Dendritic cell treated with granulocyte-macrophage colony-stimulating factor and Interleukin-4, amounts not matched to agents 40 ng/mL and 50 ng/mL, for 4 days (primary cell): ENCODE measurements around the gene TRPM5.

ENCODE experiments used
- H3K27ac Mint-ChIP-seq: one replicate; pipeline ENCODE4 v1.8.0; 2022; ENCODE audit warnings: mild to moderate bottlenecking, mixed read lengths
- H3K27me3 Mint-ChIP-seq: one replicate; pipeline ENCODE4 v1.8.0; 2022; ENCODE audit warnings: mild to moderate bottlenecking, mixed read lengths
- H3K36me3 Mint-ChIP-seq: one replicate; pipeline ENCODE4 v1.8.0; 2022; ENCODE audit warnings: low read depth, mixed read lengths
- H3K4me1 Mint-ChIP-seq: one replicate; pipeline ENCODE4 v1.8.0; 2022; ENCODE audit warnings: low read depth, mixed read lengths
- H3K4me3 Mint-ChIP-seq: one replicate; pipeline ENCODE4 v1.8.0; 2022; ENCODE audit warnings: mild to moderate bottlenecking, moderate library complexity, mixed read lengths
- H3K9me3 Mint-ChIP-seq: one replicate; pipeline ENCODE4 v1.8.0; 2022; ENCODE audit warnings: mixed read lengths
- intact Hi-C: fragments of 100-400 bp; cut with micrococcal nuclease; formaldehyde crosslinking; loops from one replicate; pipeline ENCODE4 v1.15.0; 2022

The TRPM5 gene

DNA sequence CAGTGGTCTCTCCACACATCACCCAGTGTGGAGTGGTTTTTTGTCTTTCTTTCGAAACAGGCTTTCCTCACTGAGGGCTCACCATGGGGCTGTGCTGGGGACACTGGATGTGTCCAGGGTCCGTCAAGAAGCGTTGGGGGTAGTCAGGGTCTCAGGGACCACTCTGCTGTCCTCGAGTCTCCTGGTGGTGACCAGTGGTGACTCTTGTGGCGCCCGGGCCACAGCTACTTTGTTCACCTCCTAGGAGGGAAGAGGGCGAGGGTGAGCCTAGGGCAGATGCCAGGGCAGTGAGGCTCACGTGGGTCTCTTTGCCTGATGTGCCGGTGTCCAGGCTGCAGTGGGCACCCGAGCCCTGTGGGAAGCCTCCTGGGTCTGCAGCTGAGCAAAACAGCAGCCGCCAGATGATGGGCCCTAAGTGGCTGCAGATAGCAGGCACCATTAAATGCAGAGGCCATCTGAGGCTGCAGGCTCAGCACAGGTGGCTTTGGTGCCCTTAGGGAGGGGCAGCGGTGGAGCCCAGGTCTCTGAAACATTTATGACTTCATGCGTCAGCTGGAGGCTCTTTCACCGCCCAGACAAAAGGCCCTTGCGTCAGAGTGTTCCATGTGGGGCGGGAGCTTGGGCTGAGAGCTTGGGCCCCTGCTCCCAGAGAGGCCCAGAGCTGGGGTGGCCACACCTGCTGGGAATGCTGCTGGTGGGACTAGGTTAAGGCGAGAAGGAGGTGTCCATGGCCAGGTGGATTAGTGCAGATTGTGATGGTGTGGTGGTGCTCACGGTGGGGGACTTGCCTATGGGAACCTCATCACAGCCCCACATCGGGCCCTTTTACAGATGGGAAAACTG, 30.0 kb upstream of the TRPM5 start:
- Mint-ChIP-seq H3K27me3 (no peaks in the 10 kb centered on the region), H3K4me3 (no peak overlapping the region), H3K36me3 (peaks cover 64% of the 10 kb centered on the region), H3K4me1 (peaks cover 68% of the 10 kb centered on the region), H3K9me3 (peaks cover 17% of the 10 kb centered on the region), H3K27ac (no peak overlapping the region)
- intact Hi-C loops, result no loop called here

DNA sequence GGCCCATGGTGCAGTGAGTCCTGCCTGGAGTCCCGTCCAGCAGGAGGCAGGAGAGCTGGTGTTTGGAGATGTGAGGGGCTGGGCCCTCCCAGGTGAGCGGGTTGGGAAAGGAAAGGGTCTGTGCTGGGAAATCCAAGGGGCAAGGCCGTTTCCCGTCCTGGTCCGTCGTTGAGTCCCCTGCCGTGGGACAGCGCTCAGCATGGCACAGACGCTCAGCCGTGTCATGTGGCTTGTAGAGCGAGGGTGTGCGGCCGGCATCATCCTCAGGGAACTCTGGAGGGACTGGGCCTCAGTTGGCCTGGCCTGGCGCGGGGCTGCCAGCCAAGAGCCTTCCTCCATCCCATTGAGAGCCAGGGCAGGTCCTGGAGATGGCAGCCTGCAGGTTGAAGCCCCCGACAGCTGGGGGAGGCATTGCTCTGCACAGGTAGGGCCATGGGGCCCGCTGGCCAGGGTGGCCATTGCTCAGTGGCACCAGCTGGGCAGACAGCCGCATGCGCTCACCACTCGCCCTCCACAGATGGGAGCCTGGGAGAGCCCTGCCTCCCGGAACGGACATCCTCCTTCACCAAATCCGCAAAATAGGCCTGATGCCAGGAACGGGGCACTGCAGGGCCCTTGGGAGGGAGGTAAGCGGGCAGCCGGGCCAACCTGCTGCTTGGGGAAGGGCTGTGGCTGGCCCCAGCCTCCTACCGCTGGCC, 29.2 kb upstream of the TRPM5 start:
- Mint-ChIP-seq H3K4me1 (peaks cover 72% of the 10 kb centered on the region), H3K9me3 (peaks cover 9% of the 10 kb centered on the region), H3K27me3 (no peaks in the 10 kb centered on the region), H3K36me3 (peaks cover 56% of the 10 kb centered on the region), H3K27ac (no peak overlapping the region), H3K4me3 (no peak overlapping the region)
- intact Hi-C loops, result no loop called here

DNA sequence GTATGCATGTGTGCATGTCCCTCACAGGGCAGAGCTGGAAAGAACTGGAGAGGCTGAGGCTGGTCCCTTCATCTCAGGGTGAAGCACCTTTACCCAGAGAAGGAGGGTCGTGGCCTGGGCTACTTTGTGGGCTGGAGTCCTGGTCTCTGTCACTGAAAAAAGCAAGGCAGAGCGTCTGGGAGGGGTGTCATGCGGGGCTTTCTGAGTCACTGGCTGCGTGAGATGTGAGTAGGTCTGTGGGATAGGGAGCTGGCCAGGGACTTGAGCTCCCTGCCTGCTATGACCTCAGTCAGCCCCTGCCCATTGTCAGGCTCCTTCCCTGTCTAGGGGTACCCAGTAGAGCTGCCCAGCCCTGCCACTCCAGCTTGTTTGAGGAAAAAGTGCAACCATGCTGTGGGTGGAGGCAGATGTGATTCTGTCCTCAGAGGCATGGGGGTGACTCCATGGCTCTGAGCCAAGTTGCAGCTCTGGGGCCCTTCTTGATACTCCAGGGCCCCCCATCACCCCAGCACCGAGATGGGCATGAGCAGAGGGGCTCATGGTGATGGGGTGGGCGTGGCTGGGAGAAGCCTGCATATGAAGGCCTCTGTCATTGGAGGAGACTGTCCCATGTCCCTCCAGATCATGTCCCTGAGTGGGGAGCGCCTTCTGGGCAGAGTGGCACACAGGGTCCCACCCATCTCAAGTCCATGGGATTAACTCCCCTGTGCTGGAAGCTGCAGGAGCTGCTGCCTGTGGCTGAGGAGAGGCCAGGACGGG, 28.3 kb upstream of the TRPM5 start:
- intact Hi-C loops, result no loop called here
- Mint-ChIP-seq H3K27me3 (no peaks in the 10 kb centered on the region), H3K27ac (no peak overlapping the region), H3K36me3 (peaks cover 47% of the 10 kb centered on the region), H3K4me1 (peaks cover 75% of the 10 kb centered on the region), H3K4me3 (no peak overlapping the region), H3K9me3 (peaks cover under 1% of the 10 kb centered on the region)

DNA sequence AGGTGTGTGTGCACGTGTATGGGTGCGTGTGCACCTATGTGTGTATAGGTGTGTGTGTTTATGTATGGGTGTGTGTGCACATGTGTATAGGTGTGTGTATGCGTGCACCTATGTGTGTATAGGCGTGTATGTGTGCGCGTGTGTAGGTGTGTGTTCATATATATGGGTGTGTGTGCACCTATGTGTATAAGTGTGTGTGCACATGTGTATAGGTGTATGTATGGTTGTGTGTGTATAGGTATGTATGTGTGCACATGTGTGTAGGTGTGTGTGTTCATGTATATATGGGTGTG, 27.4 kb upstream of the TRPM5 start:
- Mint-ChIP-seq H3K4me3 (no peak overlapping the region), H3K9me3 (no peaks in the 10 kb centered on the region), H3K36me3 (peaks cover 38% of the 10 kb centered on the region), H3K27ac (no peak overlapping the region), H3K4me1 (peaks cover 78% of the 10 kb centered on the region), H3K27me3 (no peaks in the 10 kb centered on the region)
- intact Hi-C loops, result no loop called here

DNA sequence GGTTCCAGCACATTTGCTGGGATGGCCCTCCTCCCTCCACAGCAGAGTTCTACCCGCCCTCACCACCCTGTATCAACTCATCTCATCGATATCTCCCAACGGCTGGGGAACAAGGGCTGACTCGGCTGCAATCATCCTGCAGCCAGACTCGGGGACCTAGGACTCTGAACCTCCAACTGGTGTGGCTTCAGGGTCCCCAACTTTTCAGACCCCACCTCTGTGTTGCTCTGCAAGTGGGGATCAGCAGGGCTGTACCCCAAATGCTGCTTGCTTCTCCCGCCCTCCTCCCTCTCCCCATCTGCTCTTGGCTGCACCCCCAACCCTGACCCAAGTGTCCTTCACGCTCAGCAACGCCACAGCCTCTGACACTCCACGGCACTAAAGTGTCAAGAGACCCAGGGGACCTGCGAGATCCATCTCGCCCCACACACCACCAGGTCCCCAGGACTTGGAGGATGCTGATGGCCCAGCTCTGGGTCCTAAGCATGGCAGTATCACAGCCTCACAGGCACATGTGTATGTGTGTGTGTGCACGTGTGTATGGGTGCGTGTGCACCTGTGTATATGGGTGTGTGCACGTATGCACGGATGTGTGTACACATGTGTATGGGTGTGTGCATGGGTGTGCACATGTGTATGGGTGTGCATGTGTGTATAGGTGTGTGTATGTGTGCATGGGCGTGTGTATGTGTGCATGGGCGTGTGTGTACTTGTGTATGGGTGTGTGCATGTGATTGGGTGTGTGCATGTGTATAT, 26.9 kb upstream of the TRPM5 start:
- no peaks in the 10 kb centered on the region for H3K27me3 Mint-ChIP-seq
- H3K27ac Mint-ChIP-seq, result no peak overlapping the region
- no peak overlapping the region for H3K4me3 Mint-ChIP-seq
- peaks cover 37% of the 10 kb centered on the region for H3K36me3 Mint-ChIP-seq
- H3K9me3 Mint-ChIP-seq, result no peaks in the 10 kb centered on the region
- intact Hi-C loops, result no loop called here
- H3K4me1 Mint-ChIP-seq, result peaks cover 83% of the 10 kb centered on the region

DNA sequence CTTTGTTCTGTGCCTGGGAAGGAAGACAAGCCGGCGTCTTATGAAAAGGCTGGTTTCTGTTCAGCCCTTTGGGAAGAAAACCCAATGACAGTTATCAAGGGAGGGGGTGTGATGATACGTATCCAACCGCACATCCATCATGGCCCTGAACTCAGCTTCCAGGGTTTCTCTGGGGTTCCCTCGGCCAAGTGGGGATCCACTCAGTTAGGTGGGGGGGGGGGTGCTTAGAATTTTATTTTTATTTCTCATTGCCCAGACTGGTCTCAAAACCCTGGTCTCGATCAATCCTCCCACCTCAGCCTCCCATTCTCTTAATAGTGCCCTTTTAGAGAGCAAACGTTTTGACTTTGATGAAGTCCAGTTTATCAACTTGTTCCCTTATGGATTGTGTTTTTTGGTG, 26.2 kb upstream of the TRPM5 start:
- intact Hi-C loops, result no loop called here
- H3K27ac Mint-ChIP-seq, result no peak overlapping the region
- H3K9me3 Mint-ChIP-seq, result no peaks in the 10 kb centered on the region
- H3K36me3 Mint-ChIP-seq, result peaks cover 41% of the 10 kb centered on the region
- no peak overlapping the region for H3K4me3 Mint-ChIP-seq
- peaks cover 86% of the 10 kb centered on the region for H3K4me1 Mint-ChIP-seq
- H3K27me3 Mint-ChIP-seq, result no peaks in the 10 kb centered on the region

DNA sequence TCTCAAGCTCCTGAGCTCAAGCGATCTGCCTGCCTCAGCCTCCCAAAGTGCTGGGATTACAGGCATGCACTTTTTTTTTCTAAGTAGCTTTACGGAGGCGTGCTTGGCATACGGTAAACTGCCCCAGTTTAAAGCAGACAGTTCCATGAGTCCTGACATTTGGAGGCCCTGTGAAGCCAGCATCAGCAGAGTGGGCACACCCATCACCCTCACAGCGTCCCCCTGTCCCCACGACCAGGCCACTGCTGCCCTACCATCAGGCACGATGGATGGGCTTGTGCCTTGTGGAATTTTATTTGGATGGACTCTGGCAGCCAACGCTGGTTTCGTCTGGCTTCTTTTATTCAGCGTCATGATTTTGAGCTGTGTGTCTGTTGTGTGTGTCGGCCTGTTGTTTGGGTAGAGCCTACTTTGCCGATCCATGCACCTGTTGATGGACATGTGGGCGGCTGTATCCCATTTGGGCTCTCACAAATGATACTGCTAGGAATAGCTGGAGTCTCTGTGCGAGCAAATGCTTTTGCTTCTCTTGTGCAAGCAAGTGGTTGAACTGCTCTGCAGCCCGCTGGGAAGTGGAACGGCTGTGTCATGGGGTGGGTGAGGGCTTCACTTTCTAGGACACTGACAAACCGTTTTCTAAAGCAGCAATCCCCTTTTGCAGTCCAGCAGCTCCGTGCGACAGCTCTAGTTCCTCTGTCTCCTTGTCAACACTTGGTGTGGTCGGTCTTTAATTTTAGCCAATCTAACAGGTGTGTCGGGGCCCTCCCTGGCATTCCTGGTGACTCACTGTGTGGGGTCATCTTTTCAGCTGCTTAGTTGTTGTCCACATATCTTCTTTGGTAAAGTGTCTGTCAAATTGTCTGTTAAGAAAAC, 24.3 kb upstream of the TRPM5 start:
- no peak overlapping the region for H3K27ac Mint-ChIP-seq
- peaks cover 88% of the 10 kb centered on the region for H3K4me1 Mint-ChIP-seq
- H3K36me3 Mint-ChIP-seq, result peaks cover 32% of the 10 kb centered on the region
- intact Hi-C loops, result no loop called here
- no peaks in the 10 kb centered on the region for H3K9me3 Mint-ChIP-seq
- peaks cover 1% of the 10 kb centered on the region for H3K27me3 Mint-ChIP-seq
- H3K4me3 Mint-ChIP-seq, result no peak overlapping the region

DNA sequence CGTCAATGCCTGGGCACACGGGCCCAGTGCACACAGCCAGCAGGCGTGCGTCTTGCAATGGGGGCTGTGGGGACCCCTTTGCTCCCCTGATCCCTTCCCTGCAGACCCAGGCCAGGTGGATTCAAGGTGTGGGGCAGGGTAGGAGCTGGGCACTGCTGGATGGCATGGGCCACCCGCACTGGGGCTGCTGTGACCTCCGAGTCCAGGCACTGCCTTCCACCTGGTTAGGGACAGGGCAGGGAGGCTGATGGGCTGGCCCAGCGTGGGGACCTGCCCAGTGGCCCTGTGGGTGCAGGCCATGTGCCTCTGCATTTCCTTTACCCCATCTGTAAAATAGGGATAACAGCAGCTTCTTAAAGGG, 23.4 kb upstream of the TRPM5 start:
- Mint-ChIP-seq H3K27me3 (peaks cover 1% of the 10 kb centered on the region), H3K4me1 (peaks cover 92% of the 10 kb centered on the region), H3K4me3 (no peak overlapping the region), H3K36me3 (peaks cover 36% of the 10 kb centered on the region), H3K27ac (peak overlapping the region; percentile 63), H3K9me3 (no peaks in the 10 kb centered on the region)
- intact Hi-C loops, result no loop called here

DNA sequence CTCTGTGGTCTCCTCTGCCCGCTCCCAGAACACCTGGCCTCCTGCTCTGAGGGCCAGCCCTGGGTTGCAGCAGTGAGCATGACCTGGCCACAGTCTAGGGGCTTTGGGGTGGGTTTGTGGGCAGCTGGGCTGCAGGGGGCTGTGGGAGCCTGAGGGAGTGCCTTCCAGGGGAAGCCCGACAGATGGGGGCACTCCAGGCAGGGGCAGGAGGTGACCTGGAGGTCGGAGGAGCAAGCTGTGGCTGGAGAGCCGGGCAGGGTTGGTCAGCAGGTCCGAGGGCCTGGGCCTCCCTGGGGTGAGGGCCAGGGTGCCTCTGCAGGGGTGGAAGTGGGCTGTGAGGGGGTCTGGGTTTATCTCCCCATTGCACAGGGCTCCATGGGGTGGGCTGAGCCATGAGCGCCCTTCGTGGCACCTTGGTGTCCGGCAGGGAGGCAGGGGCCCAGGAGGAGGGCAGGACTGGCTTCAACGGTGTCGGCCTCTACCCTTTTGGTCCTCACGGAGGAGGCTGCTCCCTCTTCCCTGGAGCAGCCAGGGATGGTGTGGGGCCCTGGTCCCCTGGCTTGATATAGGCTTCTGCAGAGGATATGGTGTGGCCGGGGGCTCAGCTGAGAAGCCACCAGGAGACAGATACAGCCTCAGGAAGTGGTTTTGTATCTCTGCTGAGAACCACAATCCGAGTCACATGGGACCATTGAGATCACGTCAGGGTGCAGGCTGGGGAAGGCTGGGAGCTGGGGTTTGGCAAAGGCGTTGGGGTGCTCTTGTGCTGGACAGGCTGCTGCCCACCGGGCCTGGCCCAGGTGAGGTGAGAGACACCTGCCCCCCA, 22.8 kb upstream of the TRPM5 start:
- H3K27me3 Mint-ChIP-seq, result peaks cover 3% of the 10 kb centered on the region
- H3K4me1 Mint-ChIP-seq, result peaks cover 92% of the 10 kb centered on the region
- H3K36me3 Mint-ChIP-seq, result peaks cover 41% of the 10 kb centered on the region
- H3K9me3 Mint-ChIP-seq, result no peaks in the 10 kb centered on the region
- intact Hi-C loops, result no loop called here
- H3K4me3 Mint-ChIP-seq, result no peak overlapping the region
- H3K27ac Mint-ChIP-seq, result peak overlapping the region; percentile 63

DNA sequence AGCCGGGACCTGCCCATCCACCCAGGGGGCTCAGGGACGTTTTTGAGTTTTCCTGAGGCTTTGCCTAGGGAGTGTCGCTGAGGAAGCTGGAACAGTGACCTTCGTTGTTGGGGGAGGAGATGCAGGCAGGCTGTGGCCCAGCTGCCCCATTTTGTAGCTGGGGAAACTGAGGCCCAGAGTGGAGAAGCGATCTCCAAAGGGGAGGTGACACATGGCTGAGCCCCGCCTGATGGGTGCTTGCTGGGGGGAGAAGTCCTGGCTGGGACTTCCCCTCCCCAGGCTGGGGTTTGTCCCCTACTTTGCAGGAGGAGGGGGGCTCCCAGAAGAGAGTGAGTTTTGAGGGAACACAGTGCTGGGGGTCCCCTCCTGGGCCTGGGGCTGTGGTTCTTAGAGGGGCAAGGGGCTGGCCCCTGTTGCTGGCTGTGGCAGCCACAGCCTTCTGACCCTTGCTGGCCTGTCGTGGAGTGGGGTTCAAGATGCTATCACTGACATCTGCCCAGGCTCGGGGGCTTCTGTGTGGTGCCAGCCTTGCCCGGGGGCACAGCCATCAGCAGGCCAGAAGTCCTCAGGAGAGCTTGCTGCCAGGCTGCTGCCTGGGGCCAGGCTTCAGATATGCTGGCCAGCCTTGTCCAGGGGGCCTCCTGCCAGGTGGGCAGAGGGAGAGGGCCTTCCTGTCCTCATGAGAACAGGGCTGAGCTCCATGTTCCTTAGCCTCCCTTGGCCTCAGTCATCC, 21.9 kb upstream of the TRPM5 start:
- Mint-ChIP-seq H3K4me3 (peak overlapping the region; percentile 39), H3K36me3 (peaks cover 42% of the 10 kb centered on the region), H3K27ac (peak overlapping the region; percentile 63), H3K4me1 (peaks cover 92% of the 10 kb centered on the region), H3K9me3 (no peaks in the 10 kb centered on the region), H3K27me3 (peaks cover 3% of the 10 kb centered on the region)
- intact Hi-C loops, result no loop called here

DNA sequence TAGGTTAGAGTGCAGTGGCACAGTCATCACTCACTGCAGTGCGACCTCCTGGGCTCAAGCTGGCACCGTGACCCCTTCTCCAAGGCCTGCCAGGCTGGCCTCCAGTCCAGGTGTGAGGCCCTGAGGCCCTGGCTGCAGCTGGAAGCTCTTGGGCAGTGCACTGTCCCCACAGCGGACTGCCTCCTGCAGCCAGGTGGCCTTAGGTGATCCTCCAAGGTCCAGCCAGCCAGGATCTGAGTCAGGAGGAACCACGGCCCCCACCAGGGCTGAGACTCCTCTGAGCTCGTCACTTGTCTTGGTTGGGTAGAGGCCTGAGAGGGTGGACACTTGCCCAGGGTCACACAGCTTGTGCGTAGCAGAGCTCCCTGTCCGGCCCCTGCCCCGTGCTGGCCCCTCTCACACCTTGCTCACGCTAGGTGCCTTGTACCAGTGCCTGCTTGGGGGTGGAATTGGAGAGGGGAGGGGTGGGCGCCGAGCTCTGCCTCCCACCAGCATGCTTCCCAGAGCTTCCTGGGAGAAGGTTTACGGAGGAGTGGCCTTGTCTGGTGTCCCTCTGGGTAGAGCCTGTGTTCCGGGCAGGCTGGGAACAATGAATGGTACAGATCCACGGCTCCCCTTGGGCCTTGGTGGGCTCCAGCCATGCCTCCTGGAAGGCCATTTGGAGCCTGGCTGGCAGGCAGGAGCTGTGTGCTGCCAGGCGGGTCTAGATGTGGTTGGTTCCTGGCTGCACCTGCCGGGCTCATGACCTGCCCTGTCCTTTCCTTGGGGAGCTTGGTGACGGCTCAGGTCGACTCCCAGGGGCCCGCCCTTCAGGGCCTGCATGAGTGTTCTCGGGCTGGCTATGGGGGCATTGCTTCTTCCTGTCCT, 21.1 kb upstream of the TRPM5 start:
- peak overlapping the region; percentile 63 for H3K27ac Mint-ChIP-seq
- no peaks in the 10 kb centered on the region for H3K9me3 Mint-ChIP-seq
- H3K4me3 Mint-ChIP-seq, result no peak overlapping the region
- peaks cover 99% of the 10 kb centered on the region for H3K4me1 Mint-ChIP-seq
- peaks cover 43% of the 10 kb centered on the region for H3K36me3 Mint-ChIP-seq
- intact Hi-C loops, result no loop called here
- peaks cover 3% of the 10 kb centered on the region for H3K27me3 Mint-ChIP-seq
